Osteoblast (primary cell): Measurements from ENCODE around the gene FASTKD2. TPM values are rescaled to one million over a fixed set of nuclear protein-coding genes. Genes with fewer than 3 reads are reported as not detected.

Source experiments
- DNase-seq: peaks from one replicate; pipeline ENCODE4 v3.0.0; 2011; ENCODE audit warnings: low spot score, mixed read lengths; ENCODE audit not compliant: insufficient read length; ENCODE audit errors: missing footprints
- H2AFZ ChIP-seq: 2 replicates; pipeline ENCODE4 v1.6.0; 2011; ENCODE audit warnings: mild to moderate bottlenecking, low read length
- H3K27ac ChIP-seq: 2 replicates; pipeline ENCODE4 v1.5.1; 2011; ENCODE audit warnings: mild to moderate bottlenecking, low read depth, low read length, moderate library complexity
- H3K27me3 ChIP-seq: 2 replicates; pipeline ENCODE4 v1.6.0; 2012; ENCODE audit warnings: mild to moderate bottlenecking, control low read depth, inconsistent platforms, low read length, moderate library complexity; ENCODE audit not compliant: insufficient read depth
- H3K36me3 ChIP-seq: 2 replicates; pipeline ENCODE4 v1.5.1; 2011; ENCODE audit warnings: mild to moderate bottlenecking, low read length, control low read depth, moderate library complexity; ENCODE audit not compliant: insufficient read depth
- H3K4me1 ChIP-seq: 2 replicates; pipeline ENCODE4 v1.5.1; 2011; ENCODE audit warnings: mild to moderate bottlenecking, low read length, control low read depth, moderate library complexity; ENCODE audit not compliant: insufficient read depth
- H3K4me2 ChIP-seq: 2 replicates; pipeline ENCODE4 v1.6.0; 2011; ENCODE audit warnings: mild to moderate bottlenecking, low read length; ENCODE audit not compliant: insufficient read depth
- H3K4me3 ChIP-seq: fragments of 200-600 bp; sonication (generic); 3 replicates; pipeline ENCODE4 v1.5.1; 2012; ENCODE audit warnings: mild to moderate bottlenecking, low read length, inconsistent platforms; ENCODE audit not compliant: insufficient read depth
- H3K79me2 ChIP-seq: 2 replicates; pipeline ENCODE4 v1.6.0; 2012; ENCODE audit warnings: mild to moderate bottlenecking, low read length, control low read depth, inconsistent platforms; ENCODE audit not compliant: insufficient read depth
- H3K9me3 ChIP-seq: 2 replicates; pipeline ENCODE4 v1.5.1; 2011; ENCODE audit warnings: low read depth, low read length, control low read depth
- H4K20me1 ChIP-seq: 2 replicates; pipeline ENCODE4 v1.6.0; 2012; ENCODE audit warnings: mild to moderate bottlenecking, low read length, control low read depth; ENCODE audit not compliant: insufficient read depth
- total RNA-seq: library from RNA; depleted of rRNA; stranded (reverse); fragments of >200 nt; gene quantifications from 2 replicates; pipeline ENCODE4 v1.2.3, GENCODE V29; 2012
- TF ChIP-seq, protein P1 (sequence below): IDR thresholded peaks from 2 replicates; pipeline ENCODE4 v1.5.1; 2011; ENCODE audit warnings: mild to moderate bottlenecking, low read depth, low read length, moderate library complexity; ENCODE audit errors: extremely low read depth

The FASTKD2 gene
- total RNA-seq, 1 donor: 35.8 TPM

DNA sequence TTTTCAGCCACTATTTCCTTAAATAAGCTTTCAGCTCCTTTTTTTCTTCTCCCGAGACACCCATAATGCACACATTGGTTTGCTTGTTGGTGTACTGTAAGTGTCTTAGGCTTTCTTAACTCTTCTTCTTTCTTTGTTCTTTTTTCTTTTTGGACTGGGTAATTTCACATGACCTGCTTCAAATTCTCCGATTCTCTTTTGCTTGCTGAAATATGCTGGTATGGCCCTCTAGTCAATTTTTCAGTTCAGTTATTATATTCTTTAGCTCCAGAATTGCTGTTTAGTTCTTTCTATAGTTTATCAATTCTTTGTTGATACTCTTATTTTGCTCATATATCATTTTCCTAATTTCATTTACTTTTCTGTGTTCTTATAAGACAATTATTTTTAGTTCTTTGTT lies 15.3 kb downstream of the FASTKD2 start:
- Histone ChIP-seq H3K4me1 (no peaks in the 10 kb centered on the region), H3K27me3 (no peaks in the 10 kb centered on the region), H3K27ac (no peak overlapping the region), H3K9me3 (peaks cover 4% of the 10 kb centered on the region), H3K4me2 (no peak overlapping the region), H3K36me3 (peaks cover 24% of the 10 kb centered on the region), H4K20me1 (peaks cover 13% of the 10 kb centered on the region), H3K4me3 (no peak overlapping the region), H3K79me2 (peaks cover 42% of the 10 kb centered on the region), H2AFZ (no peak overlapping the region)
- TF ChIP-seq, protein P1, sequence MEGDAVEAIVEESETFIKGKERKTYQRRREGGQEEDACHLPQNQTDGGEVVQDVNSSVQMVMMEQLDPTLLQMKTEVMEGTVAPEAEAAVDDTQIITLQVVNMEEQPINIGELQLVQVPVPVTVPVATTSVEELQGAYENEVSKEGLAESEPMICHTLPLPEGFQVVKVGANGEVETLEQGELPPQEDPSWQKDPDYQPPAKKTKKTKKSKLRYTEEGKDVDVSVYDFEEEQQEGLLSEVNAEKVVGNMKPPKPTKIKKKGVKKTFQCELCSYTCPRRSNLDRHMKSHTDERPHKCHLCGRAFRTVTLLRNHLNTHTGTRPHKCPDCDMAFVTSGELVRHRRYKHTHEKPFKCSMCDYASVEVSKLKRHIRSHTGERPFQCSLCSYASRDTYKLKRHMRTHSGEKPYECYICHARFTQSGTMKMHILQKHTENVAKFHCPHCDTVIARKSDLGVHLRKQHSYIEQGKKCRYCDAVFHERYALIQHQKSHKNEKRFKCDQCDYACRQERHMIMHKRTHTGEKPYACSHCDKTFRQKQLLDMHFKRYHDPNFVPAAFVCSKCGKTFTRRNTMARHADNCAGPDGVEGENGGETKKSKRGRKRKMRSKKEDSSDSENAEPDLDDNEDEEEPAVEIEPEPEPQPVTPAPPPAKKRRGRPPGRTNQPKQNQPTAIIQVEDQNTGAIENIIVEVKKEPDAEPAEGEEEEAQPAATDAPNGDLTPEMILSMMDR: no peak
- no peak for DNase-seq

DNA sequence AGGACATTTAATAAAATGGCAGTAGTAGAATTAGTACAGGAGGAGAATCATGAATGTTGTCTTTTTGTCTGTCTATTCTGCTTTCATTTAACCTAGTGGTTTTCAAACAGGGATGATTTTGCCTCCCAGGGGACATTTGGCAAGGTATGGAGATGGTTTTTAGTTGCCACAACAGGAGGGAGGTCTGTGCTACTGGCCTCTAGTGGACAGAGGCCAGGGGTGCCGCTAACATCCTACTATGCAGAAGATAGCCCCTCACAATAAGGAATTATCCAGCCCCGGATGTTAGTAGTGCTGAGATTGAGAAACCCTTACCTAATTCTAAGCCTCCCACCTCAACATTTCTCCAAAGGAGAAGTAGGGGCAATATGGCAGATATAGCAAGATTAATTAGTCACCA lies 18.3 kb downstream of the FASTKD2 start:
- no peak overlapping the region for H2AFZ ChIP-seq
- H3K27ac ChIP-seq: no peak overlapping the region
- H3K36me3 ChIP-seq: peaks cover 44% of the 10 kb centered on the region
- no peak overlapping the region for H3K4me3 ChIP-seq
- no peaks in the 10 kb centered on the region for H3K27me3 ChIP-seq
- peaks cover 2% of the 10 kb centered on the region for H3K9me3 ChIP-seq
- TF ChIP-seq, protein P1: peak; percentile 66
- no peak for DNase-seq
- peaks cover 15% of the 10 kb centered on the region for H3K79me2 ChIP-seq
- peaks cover 13% of the 10 kb centered on the region for H4K20me1 ChIP-seq
- H3K4me2 ChIP-seq: no peak overlapping the region
- no peaks in the 10 kb centered on the region for H3K4me1 ChIP-seq

DNA sequence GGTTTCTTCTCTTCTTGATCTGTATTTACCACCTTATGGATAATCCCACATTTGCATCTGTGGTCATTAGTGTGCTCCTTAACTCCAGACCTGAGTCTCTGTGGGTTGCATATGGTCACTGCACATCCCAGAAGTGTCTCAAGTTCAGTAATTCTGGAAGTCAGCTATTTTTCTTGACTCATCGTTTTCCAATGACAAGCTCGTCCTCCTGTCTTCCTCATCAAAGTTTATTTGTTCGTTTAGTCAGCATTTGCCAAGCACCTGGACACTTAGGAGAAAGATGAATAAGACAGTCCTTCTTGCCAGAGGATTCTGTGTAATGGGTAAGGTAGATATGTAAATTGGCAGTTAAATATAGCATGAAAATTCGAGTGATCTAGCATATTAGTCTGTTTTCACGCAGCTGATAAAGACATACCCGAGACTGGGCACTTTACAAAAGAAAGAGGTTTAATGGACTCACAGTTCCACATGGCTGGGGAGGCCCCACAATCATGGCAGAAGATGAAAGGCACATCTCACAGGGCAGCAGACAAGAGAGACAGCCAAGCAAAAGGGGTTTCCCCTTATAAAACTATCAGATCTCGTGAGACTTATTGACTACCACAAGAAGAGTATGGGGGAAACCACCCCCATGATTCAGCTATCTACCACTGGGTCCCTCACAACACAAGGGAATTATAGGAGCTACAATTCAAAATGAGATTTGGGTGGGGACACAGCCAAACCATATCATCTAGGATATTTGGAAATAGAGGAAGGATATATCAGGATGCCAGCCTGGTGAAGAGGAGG lies 19.4 kb downstream of the FASTKD2 start:
- Histone ChIP-seq H3K79me2 (peaks cover 13% of the 10 kb centered on the region), H3K4me1 (no peaks in the 10 kb centered on the region), H4K20me1 (peaks cover 13% of the 10 kb centered on the region), H3K9me3 (peaks cover 2% of the 10 kb centered on the region), H3K4me2 (no peak overlapping the region), H3K27me3 (no peaks in the 10 kb centered on the region), H3K27ac (no peak overlapping the region), H2AFZ (no peak overlapping the region), H3K4me3 (no peak overlapping the region), H3K36me3 (peaks cover 46% of the 10 kb centered on the region)
- DNase-seq: no peak
- TF ChIP-seq, protein P1: no peak

DNA sequence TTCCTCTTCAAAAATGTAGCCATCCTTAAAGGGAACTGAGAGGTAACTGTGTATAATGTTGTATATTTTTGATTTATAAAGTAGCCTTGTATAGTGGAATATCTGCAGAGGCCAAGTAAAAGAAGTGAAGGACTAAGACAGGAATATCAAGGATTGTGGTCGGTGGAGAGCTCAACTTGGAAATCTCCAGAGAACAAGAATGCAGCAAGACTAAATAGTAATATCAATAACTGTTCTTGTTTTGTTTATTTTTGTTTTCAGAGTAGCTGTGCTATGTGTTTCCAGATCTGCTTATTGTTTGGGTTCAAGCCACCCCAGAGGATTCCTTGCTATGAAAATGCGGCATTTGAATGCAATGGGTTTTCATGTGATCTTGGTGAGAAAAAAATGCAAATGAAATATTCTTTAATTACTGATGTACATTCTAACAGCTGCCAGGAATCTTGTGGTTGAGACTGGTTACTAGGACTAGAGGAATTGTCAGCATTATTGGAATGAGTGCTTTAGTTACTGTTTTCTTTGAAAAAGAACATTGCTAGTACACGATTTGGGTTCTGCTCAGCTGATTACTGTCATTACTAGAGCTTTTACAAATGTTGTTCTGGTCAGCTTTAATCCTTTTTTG lies 25.0 kb downstream of the FASTKD2 start:
- no peaks in the 10 kb centered on the region for H3K27me3 ChIP-seq
- no peaks in the 10 kb centered on the region for H3K9me3 ChIP-seq
- H3K79me2 ChIP-seq: no peaks in the 10 kb centered on the region
- H3K4me1 ChIP-seq: no peaks in the 10 kb centered on the region
- no peak for DNase-seq
- no peak overlapping the region for H3K27ac ChIP-seq
- no peak overlapping the region for H3K4me3 ChIP-seq
- peaks cover 3% of the 10 kb centered on the region for H4K20me1 ChIP-seq
- peaks cover 62% of the 10 kb centered on the region for H3K36me3 ChIP-seq
- TF ChIP-seq, protein P1: no peak
- H2AFZ ChIP-seq: no peak overlapping the region
- no peak overlapping the region for H3K4me2 ChIP-seq
